Stimulated activated CD4-positive, alpha-beta T cell treated with anti-CD3 and anti-CD28 coated beads, Interleukin-4, amount 100 ng/mL, for 48 hours (primary cell): ENCODE measurements around the gene TSSK2.

Experiments used
- DNase-seq, 2 donors: peaks; one replicate each; pipeline ENCODE4 v3.0.0-alpha.2; 2020; ENCODE audit warnings: low read depth in 2 of 2

TSSK2 gene

GRCh38 chr22:19106886-19107729 lies 24.0 kb upstream of the TSSK2 start:
- DNase-seq, result no peak

- no peak for DNase-seq
These were observed 23.4 kb upstream of the TSSK2 start for GRCh38 chr22:19107730-19108074.

GRCh38 chr22:19108807-19109197 lies 22.3 kb upstream of the TSSK2 start:
- no peak for DNase-seq

- peak in 1 of 2 donors; percentile 30 for DNase-seq
These were observed 21.7 kb upstream of the TSSK2 start for GRCh38 chr22:19109198-19110063.

- no peak for DNase-seq
These were observed 21.0 kb upstream of the TSSK2 start for GRCh38 chr22:19110064-19110458.

GRCh38 chr22:19110646-19111045 lies 20.5 kb upstream of the TSSK2 start:
- DNase-seq, result no peak

GRCh38 chr22:19111140-19111539 lies 20.0 kb upstream of the TSSK2 start:
- DNase-seq, result no peak

- no peak for DNase-seq
These were observed 19.5 kb upstream of the TSSK2 start for GRCh38 chr22:19111584-19111983.

GRCh38 chr22:19113429-19113828 lies 17.7 kb upstream of the TSSK2 start:
- DNase-seq, result no peak

- DNase-seq, result no peak
These were observed 16.0 kb upstream of the TSSK2 start for GRCh38 chr22:19114984-19115552.

GRCh38 chr22:19115628-19116027 lies 15.5 kb upstream of the TSSK2 start:
- no peak for DNase-seq

GRCh38 chr22:19117111-19117512 lies 14.0 kb upstream of the TSSK2 start:
- DNase-seq, result no peak

- no peak for DNase-seq
These were observed 12.7 kb upstream of the TSSK2 start for GRCh38 chr22:19118329-19118880.

GRCh38 chr22:19119949-19120348 lies 11.2 kb upstream of the TSSK2 start:
- DNase-seq, result no peak

- DNase-seq, result no peak
These were observed 10.1 kb upstream of the TSSK2 start for GRCh38 chr22:19120829-19121630.

GRCh38 chr22:19121631-19122142 lies 9.4 kb upstream of the TSSK2 start:
- peak; percentile 22 to 23 for DNase-seq

GRCh38 chr22:19122143-19122751 lies 8.9 kb upstream of the TSSK2 start, which contains the start of gene DGCR2:
DGCR2 (minus strand) TSS chr22:19122412; CDS start chr22:19122206, 206 bp downstream.
- peak; percentile 95 to 98 for DNase-seq

GRCh38 chr22:19122752-19123492 lies 8.2 kb upstream of the TSSK2 start:
- DNase-seq, result no peak

GRCh38 chr22:19123936-19124335 lies 7.2 kb upstream of the TSSK2 start:
- no peak for DNase-seq

GRCh38 chr22:19124377-19124776 lies 6.7 kb upstream of the TSSK2 start:
- DNase-seq, result no peak
